ENCODE results near the gene KHSRP. TPM values are rescaled to one million over a fixed set of nuclear protein-coding genes. Genes with fewer than 3 reads are reported as not detected.

KHSRP gene
- total and polyA plus RNA-seq, 2 of the 13 experiments (the other 11 are each of a cell fraction or from before 2014, with no cell fraction given): 72.1 to 129 TPM

GRCh38 chr19:6466526-6467248 lies 42.1 kb upstream of the KHSRP start:
- Histone ChIP-seq H3K4me2 (ENCODE audit: low read depth, low read length) (no peak overlapping the region), H2AFZ (ENCODE audit: low read length) (no peak overlapping the region), H4K20me1 (ENCODE audit: insufficient read depth, low read length) (no peaks in the 10 kb centered on the region), H3K4me3 (replicated peaks in 1 of 3; ENCODE audit: insufficient read depth in 1 of 3, low read depth in 2 of 3, low read length in 3 of 3) (no peak overlapping the region), H3K9me3 (ENCODE audit: low read length) (no peaks in the 10 kb centered on the region), H3K27ac (ENCODE audit: extremely low read length, insufficient read depth, low read length) (no peak overlapping the region), H3K36me3 (replicated peaks in 1 of 2; ENCODE audit: control insufficient read depth in 1 of 2, insufficient read depth in 2 of 2, low read length in 2 of 2) (no peaks in the 10 kb centered on the region; a peak in 1 of 5 replicates), H3K9ac (ENCODE audit: insufficient read depth, low read depth, low read length) (no peak overlapping the region), H3K4me1 (ENCODE audit: insufficient read depth, low read length) (peaks cover 9% of the 10 kb centered on the region), H3K79me2 (ENCODE audit: insufficient read depth, low read length) (no peaks in the 10 kb centered on the region), H3K27me3 (ENCODE audit: control insufficient read depth in 1 of 2, insufficient read depth in 2 of 2, low read length in 2 of 2) (no peaks in the 10 kb centered on the region)
- in situ Hi-C loops (cut with HindIII; ENCODE audit: extremely low pct_ligation_motif_present, low pct_unique_long_range_greater_than_20kb): no loop called here
- ChIA-PET CTCF (ENCODE audit: low intra/inter-chr PET ratio, low total read pairs) (no interaction called here), POLR2A (no interaction called here)
- BruUV-seq (replicated peaks): no TSS peak
- no peak for ATAC-seq
- DNase-seq (ENCODE audit: low spot score): no peak
- FAIRE-seq: no peak
- WGBS (ENCODE audit: low lambda C conversion rate): 100% methylated on average over 10 of the region's 21 CpGs
- intact Hi-C loops (cut with micrococcal nuclease; ENCODE audit: unreplicated experiment): no loop called here
- TF ChIP-seq ZNF768 (CRISPR knock-in tag; IDR thresholded peaks at IDR 0.05) (peak; percentile 94), ZNF660 (CRISPR knock-in tag; IDR thresholded peaks at IDR 0.05; ENCODE audit: borderline replicate concordance, low read depth) (no peak), ZNF441 (CRISPR knock-in tag; IDR thresholded peaks at IDR 0.05; ENCODE audit: borderline replicate concordance) (no peak), RNF2 (conservative IDR thresholded peaks at IDR 0.05; ENCODE audit: low read depth) (no peak), CHCHD3 (CRISPR knock-in tag; IDR thresholded peaks at IDR 0.05) (no peak)

GRCh38 chr19:6465663-6466062 lies 41.1 kb upstream of the KHSRP start:
- Histone ChIP-seq H3K4me2 (ENCODE audit: low read depth, low read length) (peak overlapping the region; percentile 87), H2AFZ (ENCODE audit: low read length) (no peak overlapping the region), H3K9me3 (ENCODE audit: low read length) (no peaks in the 10 kb centered on the region), H3K4me1 (ENCODE audit: insufficient read depth, low read length) (peaks cover 9% of the 10 kb centered on the region), H3K4me3 (replicated peaks in 1 of 3; ENCODE audit: insufficient read depth in 1 of 3, low read depth in 2 of 3, low read length in 3 of 3) (no peak overlapping the region), H3K36me3 (replicated peaks in 1 of 2; ENCODE audit: control insufficient read depth in 1 of 2, insufficient read depth in 2 of 2, low read length in 2 of 2) (no peaks in the 10 kb centered on the region; a peak in 1 of 5 replicates), H3K27ac (ENCODE audit: extremely low read length, insufficient read depth, low read length) (no peak overlapping the region), H3K79me2 (ENCODE audit: insufficient read depth, low read length) (no peaks in the 10 kb centered on the region), H3K9ac (ENCODE audit: insufficient read depth, low read depth, low read length) (no peak overlapping the region), H4K20me1 (ENCODE audit: insufficient read depth, low read length) (no peaks in the 10 kb centered on the region), H3K27me3 (ENCODE audit: control insufficient read depth in 1 of 2, insufficient read depth in 2 of 2, low read length in 2 of 2) (no peaks in the 10 kb centered on the region)
- intact Hi-C loops (cut with micrococcal nuclease; ENCODE audit: unreplicated experiment): no loop called here
- DNase-seq (ENCODE audit: low spot score): no peak
- BruUV-seq (replicated peaks): no TSS peak
- FAIRE-seq: no peak
- 99% methylated on average over 8 of the region's 8 CpGs for WGBS (ENCODE audit: low lambda C conversion rate)
- no peak for TF ChIP-seq HDAC2 (CRISPR knock-in tag; IDR thresholded peaks at IDR 0.05)
- ChIA-PET CTCF (ENCODE audit: low intra/inter-chr PET ratio, low total read pairs) (no interaction called here), POLR2A (interaction anchor here (2.3 kb wide), 1 partner anchor 11 kb away, joined by 13 read pairs; no protein-coding TSS in a partner anchor)
- in situ Hi-C loops (cut with HindIII; ENCODE audit: extremely low pct_ligation_motif_present, low pct_unique_long_range_greater_than_20kb): no loop called here
- no peak for ATAC-seq
